Liver (tissue), 9 donors: ENCODE data around the gene NSD1. TPM values are rescaled to one million over a fixed set of nuclear protein-coding genes. Genes with fewer than 3 reads are reported as not detected.

Experiments
- DNase-seq: peaks from one replicate; pipeline ENCODE4 v3.0.0-alpha.2; 2017; ENCODE audit warnings: low spot score
- H3K27ac ChIP-seq, 2 donors: one replicate each; pipeline ENCODE4 v1.7.0; 2013; ENCODE audit warnings: inconsistent platforms in 2 of 2, low read length in 2 of 2, control low read depth in 1 of 2, low read depth in 1 of 2, mild to moderate bottlenecking in 1 of 2
- H3K27me3 ChIP-seq, 4 donors: one replicate each; pipeline versions ENCODE4 v1.6.1 to v1.7.0; 2013; ENCODE audit warnings: low read length in 3 of 4, inconsistent platforms in 1 of 4, mild to moderate bottlenecking in 1 of 4, moderate library complexity in 1 of 4; ENCODE audit not compliant: control insufficient read depth in 4 of 4, insufficient read depth in 4 of 4
- H3K36me3 ChIP-seq, 4 donors: one replicate each; pipeline versions ENCODE4 v1.6.1 to v1.7.0; 2013; ENCODE audit warnings: low read length in 3 of 4, mild to moderate bottlenecking in 3 of 4, low read depth in 1 of 4, moderate library complexity in 1 of 4; ENCODE audit not compliant: control insufficient read depth in 4 of 4, insufficient read depth in 3 of 4
- H3K4me1 ChIP-seq, 4 donors: one replicate each; pipeline versions ENCODE4 v1.6.1 to v1.7.0; 2013; ENCODE audit warnings: low read length in 3 of 4, mild to moderate bottlenecking in 3 of 4, moderate library complexity in 1 of 4; ENCODE audit not compliant: control insufficient read depth in 4 of 4, insufficient read depth in 4 of 4
- H3K4me3 ChIP-seq, 3 donors: one replicate each; pipeline versions ENCODE4 v1.6.1 to v1.7.0; 2013; ENCODE audit warnings: low read length in 3 of 3, control low read depth in 1 of 3, low read depth in 1 of 3, mild to moderate bottlenecking in 1 of 3
- H3K9ac ChIP-seq, 2 donors: one replicate each; pipeline ENCODE4 v1.7.0; 2013; ENCODE audit warnings: low read length in 2 of 2, mild to moderate bottlenecking in 2 of 2, moderate library complexity in 2 of 2, control low read depth in 1 of 2, low read depth in 1 of 2
- H3K9me3 ChIP-seq, 4 donors: one replicate each; pipeline versions ENCODE4 v1.6.1 to v1.7.0; 2013; ENCODE audit warnings: low read length in 3 of 4; ENCODE audit not compliant: control insufficient read depth in 4 of 4
- ATF3 ChIP-seq: IDR thresholded peaks from 2 replicates; pipeline ENCODE4 v1.6.1; 2016; ENCODE audit warnings: antibody characterized with exemption
- CTCF ChIP-seq: fragments of 150-350 bp; IDR thresholded peaks from 2 replicates; pipeline ENCODE4 v1.5.1; 2017; ENCODE audit warnings: improper control_type of control experiment, low read depth, low read length; ENCODE audit not compliant: missing input control
- EGR1 ChIP-seq, 2 donors: IDR thresholded peaks; 2 replicates each; pipeline ENCODE4 v1.6.1; 2016 to 2018; ENCODE audit warnings: antibody characterized with exemption in 2 of 2, low read depth in 2 of 2
- FOXA1 ChIP-seq: IDR thresholded peaks from 2 replicates; pipeline ENCODE4 v1.6.1; 2016; ENCODE audit warnings: antibody characterized with exemption
- FOXA2 ChIP-seq: IDR thresholded peaks from 2 replicates; pipeline ENCODE4 v1.6.1; 2016; ENCODE audit warnings: antibody characterized with exemption
- GABPA ChIP-seq, 2 donors: IDR thresholded peaks in 1 of 2; conservative IDR thresholded peaks in 1 of 2; 2 replicates each; pipeline ENCODE4 v1.6.1; 2016; ENCODE audit warnings: antibody characterized with exemption in 2 of 2, mild to moderate bottlenecking in 1 of 2, moderate library complexity in 1 of 2
- HNF4A ChIP-seq, 2 donors: conservative IDR thresholded peaks; 2 replicates each; pipeline ENCODE4 v1.6.1; 2016; ENCODE audit warnings: antibody characterized with exemption in 2 of 2, mild to moderate bottlenecking in 2 of 2
- HNF4G ChIP-seq: IDR thresholded peaks from 2 replicates; pipeline ENCODE4 v1.6.1; 2016; ENCODE audit warnings: antibody characterized with exemption
- JUND ChIP-seq, 2 donors: IDR thresholded peaks; 2 replicates each; pipeline ENCODE4 v1.6.1; 2016; ENCODE audit warnings: antibody characterized with exemption in 2 of 2
- MAX ChIP-seq: IDR thresholded peaks from 2 replicates; pipeline ENCODE4 v1.6.1; 2016; ENCODE audit warnings: antibody characterized with exemption
- NR2F2 ChIP-seq: IDR thresholded peaks from 2 replicates; pipeline ENCODE4 v1.6.1; 2016; ENCODE audit warnings: antibody characterized with exemption
- RAD21 ChIP-seq, 2 donors: IDR thresholded peaks; 2 replicates each; pipeline ENCODE4 v1.6.1; 2016; ENCODE audit warnings: antibody characterized with exemption in 2 of 2, mild to moderate bottlenecking in 2 of 2
- REST ChIP-seq: IDR thresholded peaks from 2 replicates; pipeline ENCODE4 v1.6.1; 2016; ENCODE audit warnings: antibody characterized with exemption, mild to moderate bottlenecking
- RXRA ChIP-seq, 2 donors: IDR thresholded peaks; 2 replicates each; pipeline ENCODE4 v1.6.1; 2017 to 2018; ENCODE audit warnings: antibody characterized with exemption in 2 of 2, mild to moderate bottlenecking in 1 of 2
- SP1 ChIP-seq: IDR thresholded peaks from 2 replicates; pipeline ENCODE4 v1.6.1; 2018; ENCODE audit warnings: antibody characterized with exemption, mild to moderate bottlenecking
- TAF1 ChIP-seq: conservative IDR thresholded peaks from 2 replicates; pipeline ENCODE4 v1.6.1; 2016; ENCODE audit warnings: antibody characterized with exemption, mild to moderate bottlenecking
- YY1 ChIP-seq: IDR thresholded peaks from 2 replicates; pipeline ENCODE4 v1.6.1; 2016; ENCODE audit warnings: antibody characterized with exemption, mild to moderate bottlenecking
- ZBTB33 ChIP-seq: IDR thresholded peaks from 2 replicates; pipeline ENCODE4 v1.6.1; 2016; ENCODE audit warnings: antibody characterized with exemption
- WGBS: extraction: QIAGEN DNeasy Blood & Tissue Kit; methylation state at CpG from one replicate; pipeline ENCODE4 v1.1.7; 2013; 5-methylcytosine and 5-hydroxymethylcytosine counted together
- polyA plus RNA-seq, 2 donors: library from polyadenylated mRNA; stranded (reverse) in 1 of 2; unstranded in 1 of 2; fragments of 200-250 nt in 1 of 2; fragments of >200 nt in 1 of 2; fragmentation: Nextera tagmentation in 1 of 2; extraction: Ambion mirVana in 1 of 2; gene quantifications; one replicate each; pipeline versions ENCODE4 v1.2.1 to v1.2.3, GENCODE V29; 2013 to 2015
- total RNA-seq, 2 donors: library from RNA; depleted of rRNA; stranded (reverse); fragments of >200 nt; gene quantifications; one replicate each; pipeline ENCODE4 v1.2.3, GENCODE V29; 2014
- donor health status: healthy.
- donor health status: healthy.
- donor health status: healthy.
- donor health status: healthy.
- donor health status: healthy.

NSD1 gene
- total and polyA plus RNA-seq, 4 donors = 5.3 to 34.1 (median 19.3) TPM

GRCh38 chr5:177087398-177088005, 46.1 kb upstream of the NSD1 start:
- Histone ChIP-seq H3K27ac (peak overlapping the region; percentile 93), H3K36me3 (peaks cover 0 to 14% (median 3%) of the 10 kb centered on the region in 4 donors), H3K9me3 (no peaks in the 10 kb centered on the region), H3K4me1 (peaks cover 11 to 39% (median 33%) of the 10 kb centered on the region in 4 donors), H3K9ac (peak overlapping the region; percentile 46 to 82), H3K4me3 (peak overlapping the region; percentile 52 to 70 (median 52)), H3K27me3 (no peaks in the 10 kb centered on the region)
- TF ChIP-seq FOXA1 (no peak), ATF3 (no peak), ZBTB33 (no peak), GABPA (IDR thresholded peaks at IDR 0.05 in 1 of 2, conservative IDR thresholded peaks at IDR 0.05 in 1 of 2) (no peak), RXRA (IDR thresholded peaks at IDR 0.05) (no peak), TAF1 (no peak), SP1 (no peak), MAX (no peak), EGR1 (IDR thresholded peaks at IDR 0.05; ENCODE audit: low read depth in 2 of 2) (no peak), HNF4A (conservative IDR thresholded peaks at IDR 0.05) (no peak), CTCF (peak; percentile 1), JUND (IDR thresholded peaks at IDR 0.05) (no peak), NR2F2 (no peak), RAD21 (IDR thresholded peaks at IDR 0.05) (no peak), HNF4G (no peak), FOXA2 (peak; percentile 2), YY1 (no peak), REST (no peak)
- WGBS = 8% methylated on average over 23 of the region's 23 CpGs
- no peak for DNase-seq
